ENCODE measurements around the gene MYL9. TPM values are rescaled to one million over a fixed set of nuclear protein-coding genes. Genes with fewer than 3 reads are reported as not detected.

Gene MYL9
- total and polyA plus RNA-seq, 7 donors: 23.1 to 86.6 (median 42.5) TPM

GRCh38 chr20:36565520-36565919, 24.2 kb downstream of the MYL9 start:
- Histone ChIP-seq H3K4me1 (no peaks in the 10 kb centered on the region), H3K27me3 (ENCODE audit: insufficient read depth in 3 of 3, low read length in 2 of 3) (no peaks in the 10 kb centered on the region), H3K27ac (no peak overlapping the region), H3K9me3 (no peaks in the 10 kb centered on the region), H3K4me3 (no peak overlapping the region), H3K36me3 (ENCODE audit: insufficient read depth in 1 of 2, low read depth in 1 of 2) (no peaks in the 10 kb centered on the region)
- TF ChIP-seq CTCF (IDR thresholded peaks at IDR 0.05): no peak
- no peak for DNase-seq
- ATAC-seq: no peak
- WGBS, 3 donors: 91 to 98% (median 97%) methylated on average over 3 of the region's 3 CpGs
- intact Hi-C loops (cut with DNase I): no loop called here

- H3K27ac ChIP-seq: no peak overlapping the region
- H3K9me3 ChIP-seq: no peaks in the 10 kb centered on the region
- TF ChIP-seq CTCF (IDR thresholded peaks at IDR 0.05): no peak
- no peak for ATAC-seq
- no peak overlapping the region for H3K4me3 ChIP-seq
- H3K4me1 ChIP-seq: no peaks in the 10 kb centered on the region
- DNase-seq: no peak
- peaks cover 0 to 10% (median 4%) of the 10 kb centered on the region in 3 donors for H3K27me3 ChIP-seq (ENCODE audit: insufficient read depth in 3 of 3, low read length in 2 of 3)
- no peaks in the 10 kb centered on the region for H3K36me3 ChIP-seq (ENCODE audit: insufficient read depth in 1 of 2, low read depth in 1 of 2)
- intact Hi-C loops (cut with DNase I): no loop called here
- WGBS, 3 donors: 58 to 71% (median 62%) methylated on average over 7 of the region's 7 CpGs
Measured at GRCh38 chr20:36569847-36570429, 28.6 kb downstream of the MYL9 start.

GRCh38 chr20:36571564-36572504, 30.5 kb downstream of the MYL9 start:
- Histone ChIP-seq H3K27me3 (ENCODE audit: insufficient read depth in 3 of 3, low read length in 2 of 3) (peaks cover 0 to 28% (median 4%) of the 10 kb centered on the region in 3 donors), H3K4me1 (peaks cover 9% of the 10 kb centered on the region), H3K27ac (no peak overlapping the region), H3K4me3 (no peak overlapping the region), H3K9me3 (no peaks in the 10 kb centered on the region), H3K36me3 (ENCODE audit: insufficient read depth in 1 of 2, low read depth in 1 of 2) (no peaks in the 10 kb centered on the region)
- intact Hi-C loops (cut with DNase I): no loop called here
- no peak for TF ChIP-seq CTCF (IDR thresholded peaks at IDR 0.05)
- no peak for DNase-seq
- WGBS, 3 donors: 72 to 75% (median 73%) methylated on average over 17 of the region's 17 CpGs
- ATAC-seq: no peak

GRCh38 chr20:36572701-36573102, 31.4 kb downstream of the MYL9 start:
- Histone ChIP-seq H3K36me3 (ENCODE audit: insufficient read depth in 1 of 2, low read depth in 1 of 2) (no peaks in the 10 kb centered on the region), H3K4me3 (peak overlapping the region; percentile 82), H3K9me3 (no peaks in the 10 kb centered on the region), H3K4me1 (peaks cover 9% of the 10 kb centered on the region), H3K27me3 (ENCODE audit: insufficient read depth in 3 of 3, low read length in 2 of 3) (peaks cover 0 to 34% (median 4%) of the 10 kb centered on the region in 3 donors), H3K27ac (peak overlapping the region; percentile 76)
- DNase-seq: no peak
- no peak for TF ChIP-seq CTCF (IDR thresholded peaks at IDR 0.05)
- 24 to 27% (median 27%) methylated on average over 20 of the region's 20 CpGs for WGBS, 3 donors
- intact Hi-C loops (cut with DNase I): no loop called here
- ATAC-seq: peak in 2 of 4 donors; percentile 29 to 30

Data from psoas muscle (tissue), 8 donors.